ENCODE data around the gene FOXN3.

Gene FOXN3

DNA sequence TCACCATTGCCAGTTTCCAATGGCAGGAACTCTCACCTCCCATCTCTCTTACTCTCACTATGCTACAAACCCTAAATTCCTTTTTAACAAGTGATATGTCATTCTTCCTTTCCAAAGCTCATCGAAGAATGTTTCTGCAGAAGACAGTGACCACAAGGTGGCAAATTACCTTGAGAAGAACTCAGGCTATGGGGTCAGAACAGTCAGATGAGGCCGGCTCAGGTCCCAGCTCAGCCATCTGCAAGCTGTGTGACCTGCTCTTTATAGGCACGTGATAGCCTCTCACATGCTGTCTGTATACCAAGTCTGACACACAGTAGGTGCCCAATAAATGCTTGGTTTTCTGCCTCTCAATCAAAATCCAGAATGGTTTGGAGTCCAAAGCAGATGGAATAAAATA is 80.7 kb downstream of the FOXN3 start:
- Histone ChIP-seq H3K36me3 (ENCODE audit: control insufficient read depth, insufficient read depth, low read length) (no peaks in the 10 kb centered on the region), H3K18ac (ENCODE audit: low read length) (no peak overlapping the region), H3K9ac (ENCODE audit: low read length) (no peak overlapping the region), H3K27ac (ENCODE audit: low read depth, low read length) (no peak overlapping the region), H2AK5ac (ENCODE audit: low read length) (no peak overlapping the region), H3K23ac (ENCODE audit: low read length) (no peak overlapping the region), H3K79me2 (ENCODE audit: control insufficient read depth, insufficient read depth, low read length) (peaks cover 14% of the 10 kb centered on the region), H2BK120ac (ENCODE audit: low read depth, low read length) (no peak overlapping the region), H3K4me3 (ENCODE audit: low read length) (no peak overlapping the region), H4K5ac (ENCODE audit: low read length) (no peak overlapping the region), H3K56ac (ENCODE audit: low read length) (no peak overlapping the region), H3K4me2 (ENCODE audit: low read length) (no peak overlapping the region), H3K4me1 (ENCODE audit: control insufficient read depth, low read depth, low read length) (peaks cover 20% of the 10 kb centered on the region), H2BK5ac (ENCODE audit: low read length) (no peak overlapping the region), H3K79me1 (ENCODE audit: low read length) (peaks cover 4% of the 10 kb centered on the region), H4K8ac (ENCODE audit: low read depth, low read length) (no peak overlapping the region), H3K4ac (ENCODE audit: low read depth, low read length) (no peak overlapping the region), H3K27me3 (ENCODE audit: insufficient read depth, low read length, poor library complexity) (no peaks in the 10 kb centered on the region), H2BK15ac (replicated peaks; ENCODE audit: low read depth) (no peak overlapping the region)
- DNase-seq = peak; percentile 88
- WGBS (ENCODE audit: extremely low coverage, insufficient coverage, low lambda C conversion rate) = no CpG with 5 or more reads among the region's 3 CpGs

- Histone ChIP-seq H4K5ac (ENCODE audit: low read length) (no peak overlapping the region), H4K8ac (ENCODE audit: low read depth, low read length) (no peak overlapping the region), H3K4me1 (ENCODE audit: control insufficient read depth, low read depth, low read length) (peaks cover 5% of the 10 kb centered on the region), H2BK15ac (replicated peaks; ENCODE audit: low read depth) (no peak overlapping the region), H3K18ac (ENCODE audit: low read length) (no peak overlapping the region), H3K4ac (ENCODE audit: low read depth, low read length) (no peak overlapping the region), H2BK5ac (ENCODE audit: low read length) (no peak overlapping the region), H2BK120ac (ENCODE audit: low read depth, low read length) (no peak overlapping the region), H3K79me2 (ENCODE audit: control insufficient read depth, insufficient read depth, low read length) (peaks cover 26% of the 10 kb centered on the region), H3K4me3 (ENCODE audit: low read length) (no peak overlapping the region), H3K36me3 (ENCODE audit: control insufficient read depth, insufficient read depth, low read length) (no peaks in the 10 kb centered on the region), H3K27me3 (ENCODE audit: insufficient read depth, low read length, poor library complexity) (no peaks in the 10 kb centered on the region), H2AK5ac (ENCODE audit: low read length) (no peak overlapping the region), H3K23ac (ENCODE audit: low read length) (no peak overlapping the region), H3K56ac (ENCODE audit: low read length) (no peak overlapping the region), H3K79me1 (ENCODE audit: low read length) (peaks cover 9% of the 10 kb centered on the region), H3K9ac (ENCODE audit: low read length) (no peak overlapping the region), H3K27ac (ENCODE audit: low read depth, low read length) (no peak overlapping the region), H3K4me2 (ENCODE audit: low read length) (no peak overlapping the region)
- no peak for DNase-seq
- WGBS (ENCODE audit: extremely low coverage, insufficient coverage, low lambda C conversion rate) = no CpG with 5 or more reads among the region's 3 CpGs
Observed at GRCh38 chr14:89332031-89332430, 85.0 kb downstream of the FOXN3 start.

GRCh38 chr14:89331398-89331797 is 85.6 kb downstream of the FOXN3 start:
- Histone ChIP-seq H3K4me1 (ENCODE audit: control insufficient read depth, low read depth, low read length) (peaks cover under 1% of the 10 kb centered on the region), H3K23ac (ENCODE audit: low read length) (no peak overlapping the region), H3K4ac (ENCODE audit: low read depth, low read length) (no peak overlapping the region), H3K36me3 (ENCODE audit: control insufficient read depth, insufficient read depth, low read length) (no peaks in the 10 kb centered on the region), H3K4me3 (ENCODE audit: low read length) (no peak overlapping the region), H3K9ac (ENCODE audit: low read length) (no peak overlapping the region), H3K79me1 (ENCODE audit: low read length) (peaks cover 9% of the 10 kb centered on the region), H3K4me2 (ENCODE audit: low read length) (no peak overlapping the region), H4K5ac (ENCODE audit: low read length) (no peak overlapping the region), H3K27ac (ENCODE audit: low read depth, low read length) (no peak overlapping the region), H4K8ac (ENCODE audit: low read depth, low read length) (no peak overlapping the region), H3K18ac (ENCODE audit: low read length) (no peak overlapping the region), H3K56ac (ENCODE audit: low read length) (no peak overlapping the region), H3K27me3 (ENCODE audit: insufficient read depth, low read length, poor library complexity) (no peaks in the 10 kb centered on the region), H3K79me2 (ENCODE audit: control insufficient read depth, insufficient read depth, low read length) (peaks cover 29% of the 10 kb centered on the region), H2BK15ac (replicated peaks; ENCODE audit: low read depth) (no peak overlapping the region), H2AK5ac (ENCODE audit: low read length) (no peak overlapping the region), H2BK120ac (ENCODE audit: low read depth, low read length) (no peak overlapping the region), H2BK5ac (ENCODE audit: low read length) (no peak overlapping the region)
- no CpG with 5 or more reads among the region's 5 CpGs for WGBS (ENCODE audit: extremely low coverage, insufficient coverage, low lambda C conversion rate)
- DNase-seq = no peak

DNA sequence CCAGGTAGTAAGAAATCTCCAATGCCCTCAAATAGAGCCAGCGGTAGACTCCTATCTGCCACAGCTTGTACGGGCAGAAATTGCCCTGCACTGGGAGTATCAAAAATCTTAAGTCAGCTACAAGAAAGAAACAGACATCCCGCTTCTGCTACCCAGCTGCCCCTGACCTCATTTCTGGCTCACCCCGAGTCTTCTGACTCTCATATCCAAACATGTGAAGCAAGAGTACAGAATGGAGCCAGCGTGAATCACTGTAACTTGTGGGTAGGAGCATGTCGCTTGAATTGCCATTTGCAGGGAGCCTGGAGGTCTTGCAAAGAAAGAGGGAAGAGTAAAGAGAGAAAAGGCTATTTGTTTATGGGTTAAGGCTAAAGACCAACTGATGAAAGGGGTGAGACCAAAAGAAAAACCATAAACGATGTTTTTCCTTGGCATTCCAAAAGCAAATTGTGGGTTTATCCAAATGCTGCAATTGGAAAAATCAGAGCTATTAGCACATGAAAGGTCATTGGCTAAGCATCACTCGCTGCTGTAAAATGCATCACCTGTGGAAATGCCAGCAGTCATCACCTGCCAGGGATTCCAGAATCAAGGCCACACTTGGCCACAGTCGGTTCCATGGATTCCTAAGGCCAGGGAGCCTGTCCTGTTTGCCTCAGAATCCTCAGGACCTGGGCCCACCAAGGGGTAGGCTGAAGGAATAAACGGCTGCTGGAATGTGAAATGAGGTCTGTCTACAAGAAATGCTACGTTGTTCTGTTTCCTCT is 86.6 kb downstream of the FOXN3 start:
- no peak overlapping the region for H3K27ac ChIP-seq (ENCODE audit: low read depth, low read length)

GRCh38 chr14:89327771-89328212 is 89.2 kb downstream of the FOXN3 start:
- no peak overlapping the region for H3K23ac ChIP-seq (ENCODE audit: low read length)
- H3K4me2 ChIP-seq (ENCODE audit: low read length) = no peak overlapping the region
- H3K4me3 ChIP-seq (ENCODE audit: low read length) = no peak overlapping the region
- no peak overlapping the region for H3K56ac ChIP-seq (ENCODE audit: low read length)
- H3K4ac ChIP-seq (ENCODE audit: low read depth, low read length) = no peak overlapping the region
- DNase-seq = no peak
- H3K36me3 ChIP-seq (ENCODE audit: control insufficient read depth, insufficient read depth, low read length) = no peaks in the 10 kb centered on the region
- H2BK15ac ChIP-seq (replicated peaks; ENCODE audit: low read depth) = no peak overlapping the region
- H3K9ac ChIP-seq (ENCODE audit: low read length) = no peak overlapping the region
- no peak overlapping the region for H3K27ac ChIP-seq (ENCODE audit: low read depth, low read length)
- H3K79me1 ChIP-seq (ENCODE audit: low read length) = peaks cover 19% of the 10 kb centered on the region
- H2AK5ac ChIP-seq (ENCODE audit: low read length) = no peak overlapping the region
- H2BK5ac ChIP-seq (ENCODE audit: low read length) = no peak overlapping the region
- peaks cover 38% of the 10 kb centered on the region for H3K79me2 ChIP-seq (ENCODE audit: control insufficient read depth, insufficient read depth, low read length)
- no peak overlapping the region for H4K8ac ChIP-seq (ENCODE audit: low read depth, low read length)
- no peak overlapping the region for H4K5ac ChIP-seq (ENCODE audit: low read length)
- no CpG with 5 or more reads among the region's 5 CpGs for WGBS (ENCODE audit: extremely low coverage, insufficient coverage, low lambda C conversion rate)
- no peak overlapping the region for H2BK120ac ChIP-seq (ENCODE audit: low read depth, low read length)
- no peaks in the 10 kb centered on the region for H3K4me1 ChIP-seq (ENCODE audit: control insufficient read depth, low read depth, low read length)
- H3K18ac ChIP-seq (ENCODE audit: low read length) = no peak overlapping the region
- no peaks in the 10 kb centered on the region for H3K27me3 ChIP-seq (ENCODE audit: insufficient read depth, low read length, poor library complexity)

More for the DNA sequence above, 86.6 kb downstream of the FOXN3 start:
- Histone ChIP-seq H4K5ac (ENCODE audit: low read length) (no peak overlapping the region), H3K56ac (ENCODE audit: low read length) (peak overlapping the region; percentile 15), H3K36me3 (ENCODE audit: control insufficient read depth, insufficient read depth, low read length) (no peaks in the 10 kb centered on the region), H3K4me2 (ENCODE audit: low read length) (no peak overlapping the region), H3K4me3 (ENCODE audit: low read length) (no peak overlapping the region), H3K27me3 (ENCODE audit: insufficient read depth, low read length, poor library complexity) (no peaks in the 10 kb centered on the region), H2BK5ac (ENCODE audit: low read length) (no peak overlapping the region), H2AK5ac (ENCODE audit: low read length) (no peak overlapping the region), H2BK120ac (ENCODE audit: low read depth, low read length) (no peak overlapping the region), H3K9ac (ENCODE audit: low read length) (no peak overlapping the region), H3K4ac (ENCODE audit: low read depth, low read length) (no peak overlapping the region), H3K79me1 (ENCODE audit: low read length) (peaks cover 12% of the 10 kb centered on the region), H3K79me2 (ENCODE audit: control insufficient read depth, insufficient read depth, low read length) (peaks cover 34% of the 10 kb centered on the region), H2BK15ac (replicated peaks; ENCODE audit: low read depth) (no peak overlapping the region), H3K18ac (ENCODE audit: low read length) (no peak overlapping the region), H4K8ac (ENCODE audit: low read depth, low read length) (no peak overlapping the region), H3K23ac (ENCODE audit: low read length) (no peak overlapping the region), H3K4me1 (ENCODE audit: control insufficient read depth, low read depth, low read length) (no peaks in the 10 kb centered on the region)
- DNase-seq = no peak
- no CpG with 5 or more reads among the region's 11 CpGs for WGBS (ENCODE audit: extremely low coverage, insufficient coverage, low lambda C conversion rate)

DNA sequence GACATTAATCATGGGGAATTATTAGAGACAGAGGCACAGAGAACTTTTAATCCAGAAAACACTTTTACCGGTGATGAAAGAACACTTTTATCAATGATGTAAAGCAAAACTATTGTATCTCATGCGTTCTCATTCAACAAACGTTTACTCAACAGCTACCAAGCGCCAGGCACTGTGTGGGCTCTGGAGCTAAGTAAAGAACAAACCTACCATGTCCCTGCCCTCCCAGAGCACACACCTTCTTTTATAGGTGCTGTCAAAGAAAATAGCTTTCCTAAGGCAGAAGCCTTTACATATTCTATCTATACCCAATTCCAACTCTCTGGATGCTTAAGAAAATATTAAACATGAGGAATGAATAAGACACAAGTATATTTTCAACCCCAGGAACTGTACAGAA is 91.1 kb downstream of the FOXN3 start:
- Histone ChIP-seq H3K4me3 (ENCODE audit: low read length) (no peak overlapping the region), H4K5ac (ENCODE audit: low read length) (no peak overlapping the region), H3K27me3 (ENCODE audit: insufficient read depth, low read length, poor library complexity) (no peaks in the 10 kb centered on the region), H3K27ac (ENCODE audit: low read depth, low read length) (no peak overlapping the region), H3K4ac (ENCODE audit: low read depth, low read length) (no peak overlapping the region), H3K56ac (ENCODE audit: low read length) (no peak overlapping the region), H3K23ac (ENCODE audit: low read length) (no peak overlapping the region), H2BK15ac (replicated peaks; ENCODE audit: low read depth) (no peak overlapping the region), H3K9ac (ENCODE audit: low read length) (no peak overlapping the region), H3K79me1 (ENCODE audit: low read length) (peaks cover 21% of the 10 kb centered on the region), H3K18ac (ENCODE audit: low read length) (no peak overlapping the region), H3K79me2 (ENCODE audit: control insufficient read depth, insufficient read depth, low read length) (peaks cover 42% of the 10 kb centered on the region), H3K36me3 (ENCODE audit: control insufficient read depth, insufficient read depth, low read length) (no peaks in the 10 kb centered on the region), H4K8ac (ENCODE audit: low read depth, low read length) (no peak overlapping the region), H2BK120ac (ENCODE audit: low read depth, low read length) (no peak overlapping the region), H3K4me1 (ENCODE audit: control insufficient read depth, low read depth, low read length) (no peaks in the 10 kb centered on the region), H2BK5ac (ENCODE audit: low read length) (no peak overlapping the region), H2AK5ac (ENCODE audit: low read length) (no peak overlapping the region), H3K4me2 (ENCODE audit: low read length) (no peak overlapping the region)
- no peak for DNase-seq
- whole genome bisulfite sequencing (ENCODE audit: extremely low coverage, insufficient coverage, low lambda C conversion rate) = no CpG with 5 or more reads among the region's 4 CpGs
